ENCODE results near the gene SEC14L5. TPM values are rescaled to one million over a fixed set of nuclear protein-coding genes. Genes with fewer than 3 reads are reported as not detected.

The SEC14L5 gene
- polyA plus RNA-seq, 1 experiment: 0.05 TPM

DNA sequence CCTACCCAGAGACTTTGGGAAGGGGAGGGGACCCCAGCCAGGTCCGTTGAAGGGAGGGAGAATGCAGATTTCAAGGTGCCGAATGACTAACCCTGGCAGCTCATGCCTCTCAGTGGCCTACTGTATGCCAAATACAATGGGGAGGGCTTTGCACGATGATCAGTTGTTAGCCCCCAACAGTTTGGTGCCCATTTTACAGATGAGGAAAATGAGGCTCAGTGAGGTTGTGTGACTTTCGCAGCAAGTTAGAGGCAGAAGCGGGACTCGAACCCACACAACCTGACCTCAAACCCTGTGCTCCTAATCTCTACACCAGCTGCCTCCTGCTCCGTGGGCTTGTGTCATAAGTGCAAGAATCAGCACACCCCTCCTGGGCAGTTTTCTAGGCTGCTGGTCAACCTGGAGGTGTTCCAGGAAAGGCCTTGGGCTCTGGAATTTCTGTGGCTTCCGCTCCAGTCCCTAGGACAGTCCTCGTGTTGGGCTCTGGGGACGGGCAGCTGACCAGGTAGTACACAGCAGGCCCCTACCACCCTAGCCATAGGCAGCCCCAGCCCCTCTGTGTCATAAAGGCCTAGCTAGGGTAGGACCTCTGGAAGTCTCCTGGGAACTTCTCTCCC lies 87.5 kb downstream of the SEC14L5 start:
- ChIA-PET POLR2A (no interaction called here), CTCF (no interaction called here)
- no peaks in the 10 kb centered on the region for H3K9me3 ChIP-seq (ENCODE audit: control insufficient read depth, insufficient read depth, low read length)
- no peak for DNase-seq (ENCODE audit: low read depth, low spot score)
- H3K27me3 ChIP-seq (ENCODE audit: control insufficient read depth, insufficient read depth, low read length): peaks cover 12% of the 10 kb centered on the region
- no peak overlapping the region for H3K4me3 ChIP-seq (ENCODE audit: low read depth, low read length)
- TF ChIP-seq, protein P1, sequence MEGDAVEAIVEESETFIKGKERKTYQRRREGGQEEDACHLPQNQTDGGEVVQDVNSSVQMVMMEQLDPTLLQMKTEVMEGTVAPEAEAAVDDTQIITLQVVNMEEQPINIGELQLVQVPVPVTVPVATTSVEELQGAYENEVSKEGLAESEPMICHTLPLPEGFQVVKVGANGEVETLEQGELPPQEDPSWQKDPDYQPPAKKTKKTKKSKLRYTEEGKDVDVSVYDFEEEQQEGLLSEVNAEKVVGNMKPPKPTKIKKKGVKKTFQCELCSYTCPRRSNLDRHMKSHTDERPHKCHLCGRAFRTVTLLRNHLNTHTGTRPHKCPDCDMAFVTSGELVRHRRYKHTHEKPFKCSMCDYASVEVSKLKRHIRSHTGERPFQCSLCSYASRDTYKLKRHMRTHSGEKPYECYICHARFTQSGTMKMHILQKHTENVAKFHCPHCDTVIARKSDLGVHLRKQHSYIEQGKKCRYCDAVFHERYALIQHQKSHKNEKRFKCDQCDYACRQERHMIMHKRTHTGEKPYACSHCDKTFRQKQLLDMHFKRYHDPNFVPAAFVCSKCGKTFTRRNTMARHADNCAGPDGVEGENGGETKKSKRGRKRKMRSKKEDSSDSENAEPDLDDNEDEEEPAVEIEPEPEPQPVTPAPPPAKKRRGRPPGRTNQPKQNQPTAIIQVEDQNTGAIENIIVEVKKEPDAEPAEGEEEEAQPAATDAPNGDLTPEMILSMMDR (IDR thresholded peaks at IDR 0.05; ENCODE audit: low read depth, low read length): no peak
- no peak overlapping the region for H3K27ac ChIP-seq (ENCODE audit: low read depth, low read length)

DNA sequence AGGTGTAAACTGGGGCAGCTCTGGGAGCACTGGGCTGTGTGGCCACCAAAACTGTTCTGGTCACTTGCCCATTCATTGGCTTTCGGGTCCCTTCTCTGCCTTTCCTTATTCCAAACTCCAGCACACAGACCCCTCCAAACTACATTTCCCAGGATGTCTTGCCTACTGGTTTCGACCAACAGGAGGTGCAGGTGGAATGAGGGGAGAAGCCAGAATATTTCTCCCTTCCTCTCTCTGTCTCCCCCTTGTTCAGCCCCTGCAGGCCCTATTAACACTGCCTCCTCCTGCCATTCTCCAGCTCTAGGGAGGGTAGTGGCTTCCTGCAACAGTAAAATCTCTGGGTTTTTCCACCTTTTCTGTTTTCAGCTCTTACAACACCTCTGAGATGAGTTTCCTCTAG lies 88.8 kb downstream of the SEC14L5 start:
- TF ChIP-seq, protein P1 (IDR thresholded peaks at IDR 0.05; ENCODE audit: low read depth, low read length): no peak
- CTCF ChIA-PET: interaction anchor here (1.5 kb wide), 1 partner anchor 22 kb away, joined by 3 read pairs; no protein-coding TSS in a partner anchor

DNA sequence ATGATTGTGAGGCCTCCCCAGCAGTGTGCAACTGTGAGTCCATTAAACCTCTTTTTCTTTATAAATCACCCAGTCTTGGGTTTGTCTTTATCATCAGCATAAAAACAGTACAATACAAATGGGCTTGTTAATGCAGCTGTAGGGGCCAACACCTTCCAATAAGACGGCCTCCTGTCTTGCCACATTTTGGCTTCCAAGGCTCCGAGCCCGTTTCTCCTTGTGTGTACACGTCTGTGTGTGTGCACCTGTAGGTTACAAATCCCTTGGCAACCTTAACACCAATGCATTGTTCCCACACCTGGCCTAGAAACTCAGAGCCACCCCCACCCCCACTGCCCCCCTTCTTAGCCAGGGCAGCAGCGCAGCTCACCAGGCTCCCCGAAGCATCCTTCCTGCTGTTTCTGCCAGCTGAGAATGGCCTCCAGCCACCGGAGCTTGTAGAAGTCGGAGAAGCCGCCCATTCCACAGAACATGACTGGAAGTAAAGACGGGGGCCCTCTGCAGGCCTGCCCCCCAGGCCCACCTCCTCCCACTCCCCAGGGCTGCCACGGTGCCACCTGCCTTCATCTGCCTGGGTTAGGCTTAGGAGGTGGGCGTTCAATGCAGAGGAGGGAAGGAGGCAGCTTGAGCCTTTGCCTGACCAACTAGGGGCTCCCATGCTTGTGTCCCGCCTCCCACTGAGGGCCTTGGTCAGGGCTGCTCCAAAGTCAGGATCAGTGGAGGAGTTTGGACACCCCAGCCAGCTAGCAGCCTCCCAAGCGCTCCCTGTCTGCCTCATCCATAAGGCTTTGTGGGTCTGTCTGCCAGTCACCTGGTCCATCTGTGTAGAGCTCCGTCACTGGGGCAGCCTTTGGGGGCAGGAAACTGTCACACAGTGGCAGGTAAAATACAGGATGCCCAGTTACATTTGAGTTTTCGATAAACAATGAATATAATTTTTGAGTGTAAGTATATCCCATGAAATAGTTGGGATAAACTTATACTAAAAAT lies 97.0 kb downstream of the SEC14L5 start:
- ChIA-PET POLR2A (interaction anchor here (0.7 kb wide), 2 partner anchors 37 to 227 kb away, joined by 3 to 5 read pairs; no protein-coding TSS in a partner anchor), CTCF (interaction anchor here (2.1 kb wide), 1 partner anchor 37 kb away, joined by 8 read pairs; no protein-coding TSS in a partner anchor)
- Histone ChIP-seq H3K27ac (ENCODE audit: low read depth, low read length) (no peak overlapping the region), H3K27me3 (ENCODE audit: control insufficient read depth, insufficient read depth, low read length) (peaks cover 7% of the 10 kb centered on the region), H3K4me3 (ENCODE audit: low read depth, low read length) (no peak overlapping the region), H3K9me3 (ENCODE audit: control insufficient read depth, insufficient read depth, low read length) (no peaks in the 10 kb centered on the region)
- TF ChIP-seq, protein P1 (IDR thresholded peaks at IDR 0.05; ENCODE audit: low read depth, low read length): no peak
- no peak for DNase-seq (ENCODE audit: low read depth, low spot score)

More for the DNA sequence above, 88.8 kb downstream of the SEC14L5 start:
- H3K9me3 ChIP-seq (ENCODE audit: control insufficient read depth, insufficient read depth, low read length): no peaks in the 10 kb centered on the region
- peaks cover 10% of the 10 kb centered on the region for H3K27me3 ChIP-seq (ENCODE audit: control insufficient read depth, insufficient read depth, low read length)
- no peak for DNase-seq (ENCODE audit: low read depth, low spot score)
- H3K27ac ChIP-seq (ENCODE audit: low read depth, low read length): no peak overlapping the region
- H3K4me3 ChIP-seq (ENCODE audit: low read depth, low read length): no peak overlapping the region
- POLR2A ChIA-PET: no interaction called here

DNA sequence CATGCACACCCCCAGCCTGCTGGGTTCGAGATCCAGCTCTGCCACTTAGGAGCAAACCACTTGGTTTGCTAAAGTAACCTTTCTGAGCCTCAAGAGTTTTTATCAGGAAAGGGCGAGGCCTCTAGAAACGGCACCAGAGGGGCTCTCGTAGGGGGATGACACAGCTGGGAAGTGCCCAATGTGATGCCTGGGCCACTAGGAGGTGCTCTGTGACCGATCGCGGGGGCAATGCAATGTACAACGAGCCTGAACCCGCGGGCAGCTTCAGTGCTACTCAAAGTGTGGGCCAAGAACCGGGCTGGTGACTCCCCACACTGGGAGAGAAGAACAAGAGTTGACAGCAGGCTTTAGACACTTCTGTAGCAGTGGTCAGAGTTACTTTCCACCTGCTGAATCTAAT lies 98.2 kb downstream of the SEC14L5 start:
- H3K4me3 ChIP-seq (ENCODE audit: low read depth, low read length): no peak overlapping the region
- H3K9me3 ChIP-seq (ENCODE audit: control insufficient read depth, insufficient read depth, low read length): no peaks in the 10 kb centered on the region
- TF ChIP-seq, protein P1 (IDR thresholded peaks at IDR 0.05; ENCODE audit: low read depth, low read length): peak; percentile 52
- POLR2A ChIA-PET: no interaction called here
- no peak for DNase-seq (ENCODE audit: low read depth, low spot score)
- CTCF ChIA-PET: interaction anchor here (2.1 kb wide), 1 partner anchor 36 kb away, joined by 8 read pairs; no protein-coding TSS in a partner anchor
- H3K27ac ChIP-seq (ENCODE audit: low read depth, low read length): no peak overlapping the region
- peaks cover 8% of the 10 kb centered on the region for H3K27me3 ChIP-seq (ENCODE audit: control insufficient read depth, insufficient read depth, low read length)

All from AG04450 (cell line).